ENCODE results near the gene MDH1.
A peak's percentile ranks its signal among the peaks of the same experiment; 100 is the strongest.
"Not testable (repeated sequence)": the region's sequence is repeated elsewhere in the genome, so short reads cannot be mapped to it uniquely, and the experiment has no call there.

Gene MDH1

GRCh38 chr2:63614983-63615945 lies 26.5 kb downstream of the MDH1 start:
- no peak overlapping the region for H3K9ac ChIP-seq (ENCODE audit: low read depth, low read length)
- peaks cover 14% of the 10 kb centered on the region for H3K4me1 ChIP-seq (ENCODE audit: control insufficient read depth, insufficient read depth, low read length)
- no peak overlapping the region for H3K4me3 ChIP-seq (ENCODE audit: low read length)

DNA sequence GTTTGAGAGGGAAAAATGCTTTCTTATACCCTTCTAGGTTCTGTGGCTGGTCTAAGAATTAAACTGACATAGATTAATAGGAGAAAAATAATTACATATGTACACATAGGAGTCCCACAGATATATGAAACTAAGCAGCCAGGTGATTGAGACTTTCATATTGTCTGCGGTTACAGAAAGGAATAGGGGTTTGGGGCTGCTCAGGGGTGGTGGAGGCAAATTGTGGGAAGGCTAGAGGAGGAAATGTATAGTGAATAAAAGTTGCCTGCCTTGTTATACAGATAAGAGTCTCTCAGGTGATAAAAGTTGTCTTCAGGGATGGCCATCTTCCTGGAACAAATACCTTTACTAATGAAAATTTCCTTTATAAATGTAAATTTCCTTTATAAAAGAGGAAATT lies 28.6 kb downstream of the MDH1 start:
- Histone ChIP-seq H3K36me3 (ENCODE audit: insufficient read depth, low read length) (no peaks in the 10 kb centered on the region), H3K9ac (ENCODE audit: low read depth, low read length) (no peak overlapping the region), H3K4me1 (ENCODE audit: control insufficient read depth, insufficient read depth, low read length) (peaks cover 14% of the 10 kb centered on the region)

More at GRCh38 chr2:63614983-63615945, 26.5 kb downstream of the MDH1 start:
- H3K4me2 ChIP-seq (ENCODE audit: low read length): peak overlapping the region; percentile 7
- H3K36me3 ChIP-seq (ENCODE audit: insufficient read depth, low read length): no peaks in the 10 kb centered on the region
- no peaks in the 10 kb centered on the region for H3K27me3 ChIP-seq (ENCODE audit: control insufficient read depth, insufficient read depth, low read length)
- H3K9me3 ChIP-seq (replicated peaks; ENCODE audit: low read length): no peaks in the 10 kb centered on the region

DNA sequence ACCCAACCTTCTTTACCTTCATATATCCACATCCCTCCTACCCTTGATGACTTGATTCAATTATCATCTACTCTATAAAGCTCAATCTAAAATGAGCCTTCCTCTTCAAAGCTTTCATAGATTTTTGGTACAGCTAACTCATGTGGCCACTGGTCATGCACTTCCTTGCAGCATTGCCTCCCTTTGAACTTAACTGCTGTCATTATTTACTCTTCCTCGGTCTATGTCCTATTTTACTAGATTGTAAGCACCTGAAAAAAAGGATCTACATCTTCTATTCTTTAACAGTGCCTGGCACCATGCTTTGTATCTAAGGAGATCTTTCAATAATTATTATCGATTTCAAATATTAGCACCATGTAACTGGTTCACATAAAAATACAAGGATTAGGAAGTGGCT lies 30.6 kb downstream of the MDH1 start:
- Histone ChIP-seq H3K9ac (ENCODE audit: low read depth, low read length) (no peak overlapping the region), H3K4me1 (ENCODE audit: control insufficient read depth, insufficient read depth, low read length) (peaks cover 10% of the 10 kb centered on the region), H3K4me2 (ENCODE audit: low read length) (no peak overlapping the region), H3K36me3 (ENCODE audit: insufficient read depth, low read length) (no peaks in the 10 kb centered on the region), H3K27me3 (ENCODE audit: control insufficient read depth, insufficient read depth, low read length) (peaks cover 3% of the 10 kb centered on the region), H3K4me3 (ENCODE audit: low read length) (no peak overlapping the region), H3K9me3 (replicated peaks; ENCODE audit: low read length) (no peaks in the 10 kb centered on the region)

More for the DNA sequence above, 28.6 kb downstream of the MDH1 start:
- H3K27me3 ChIP-seq (ENCODE audit: control insufficient read depth, insufficient read depth, low read length): peaks cover 3% of the 10 kb centered on the region
- H3K4me2 ChIP-seq (ENCODE audit: low read length): no peak overlapping the region
- no peaks in the 10 kb centered on the region for H3K9me3 ChIP-seq (replicated peaks; ENCODE audit: low read length)
- H3K4me3 ChIP-seq (ENCODE audit: low read length): no peak overlapping the region

DNA sequence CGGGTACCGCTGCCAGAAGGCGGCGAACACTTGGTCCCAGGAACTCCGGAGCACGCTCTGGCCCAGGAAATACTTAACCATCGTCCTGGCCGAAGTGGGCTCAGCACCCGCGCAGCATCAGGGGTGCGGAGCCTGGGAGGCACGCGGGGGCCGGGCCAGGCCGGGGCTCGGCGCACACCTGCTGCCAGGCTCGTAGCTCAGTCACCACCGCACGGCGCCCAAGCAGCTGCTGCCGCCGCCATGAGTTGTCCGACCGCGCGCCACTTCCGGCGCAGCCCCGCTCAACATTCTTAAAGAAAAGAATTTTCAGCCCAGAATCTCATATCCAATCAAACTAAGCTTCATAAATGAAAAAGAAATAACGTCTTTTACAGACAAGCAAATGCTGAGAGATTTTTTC lies 34.0 kb downstream of the MDH1 start:
- H3K9me3 ChIP-seq (replicated peaks; ENCODE audit: low read length): no peaks in the 10 kb centered on the region
- peaks cover 3% of the 10 kb centered on the region for H3K27me3 ChIP-seq (ENCODE audit: control insufficient read depth, insufficient read depth, low read length)
- no peaks in the 10 kb centered on the region for H3K4me1 ChIP-seq (ENCODE audit: control insufficient read depth, insufficient read depth, low read length)
- no peaks in the 10 kb centered on the region for H3K36me3 ChIP-seq (ENCODE audit: insufficient read depth, low read length)
- no peak overlapping the region for H3K4me2 ChIP-seq (ENCODE audit: low read length)
- H3K9ac ChIP-seq (ENCODE audit: low read depth, low read length): no peak overlapping the region
- H3K4me3 ChIP-seq (ENCODE audit: low read length): no peak overlapping the region

DNA sequence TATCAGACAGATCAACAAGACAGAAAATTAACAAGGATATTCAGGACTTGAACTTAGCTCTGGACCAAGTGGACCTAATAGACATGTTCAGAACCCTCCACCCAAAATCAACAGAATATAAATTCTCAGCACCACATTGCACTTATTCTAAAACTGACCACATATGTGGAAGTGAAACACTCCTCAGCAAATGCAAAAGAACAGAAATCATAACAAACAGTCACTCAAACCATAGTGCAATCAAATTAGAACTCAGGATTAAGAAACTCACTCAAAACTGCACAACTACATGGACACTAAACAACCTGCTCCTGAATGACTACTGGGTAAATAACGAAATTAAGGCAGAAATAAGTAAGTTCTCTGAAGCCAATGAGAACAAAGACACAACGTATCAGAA lies 35.0 kb downstream of the MDH1 start:
- H3K9ac ChIP-seq (ENCODE audit: low read depth, low read length); H3K4me3 ChIP-seq (ENCODE audit: low read length); H3K36me3 ChIP-seq (ENCODE audit: insufficient read depth, low read length); H3K27me3 ChIP-seq (ENCODE audit: control insufficient read depth, insufficient read depth, low read length); H3K4me1 ChIP-seq (ENCODE audit: control insufficient read depth, insufficient read depth, low read length); H3K9me3 ChIP-seq (replicated peaks; ENCODE audit: low read length); H3K4me2 ChIP-seq (ENCODE audit: low read length): not testable (repeated sequence)

GRCh38 chr2:63627866-63628265 lies 39.1 kb downstream of the MDH1 start:
- no peak overlapping the region for H3K4me3 ChIP-seq (ENCODE audit: low read length)
- H3K9ac ChIP-seq (ENCODE audit: low read depth, low read length): no peak overlapping the region
- H3K9me3 ChIP-seq (replicated peaks; ENCODE audit: low read length): no peaks in the 10 kb centered on the region
- H3K36me3 ChIP-seq (ENCODE audit: insufficient read depth, low read length): no peaks in the 10 kb centered on the region
- H3K27me3 ChIP-seq (ENCODE audit: control insufficient read depth, insufficient read depth, low read length): no peaks in the 10 kb centered on the region
- no peaks in the 10 kb centered on the region for H3K4me1 ChIP-seq (ENCODE audit: control insufficient read depth, insufficient read depth, low read length)
- H3K4me2 ChIP-seq (ENCODE audit: low read length): no peak overlapping the region

- Histone ChIP-seq H3K9ac (ENCODE audit: low read depth, low read length) (no peak overlapping the region), H3K4me3 (ENCODE audit: low read length) (no peak overlapping the region), H3K4me2 (ENCODE audit: low read length) (no peak overlapping the region), H3K9me3 (replicated peaks; ENCODE audit: low read length) (no peaks in the 10 kb centered on the region), H3K27me3 (ENCODE audit: control insufficient read depth, insufficient read depth, low read length) (no peaks in the 10 kb centered on the region), H3K4me1 (ENCODE audit: control insufficient read depth, insufficient read depth, low read length) (no peaks in the 10 kb centered on the region), H3K36me3 (ENCODE audit: insufficient read depth, low read length) (no peaks in the 10 kb centered on the region)
Observed at GRCh38 chr2:63628403-63628942, 39.7 kb downstream of the MDH1 start.

DNA sequence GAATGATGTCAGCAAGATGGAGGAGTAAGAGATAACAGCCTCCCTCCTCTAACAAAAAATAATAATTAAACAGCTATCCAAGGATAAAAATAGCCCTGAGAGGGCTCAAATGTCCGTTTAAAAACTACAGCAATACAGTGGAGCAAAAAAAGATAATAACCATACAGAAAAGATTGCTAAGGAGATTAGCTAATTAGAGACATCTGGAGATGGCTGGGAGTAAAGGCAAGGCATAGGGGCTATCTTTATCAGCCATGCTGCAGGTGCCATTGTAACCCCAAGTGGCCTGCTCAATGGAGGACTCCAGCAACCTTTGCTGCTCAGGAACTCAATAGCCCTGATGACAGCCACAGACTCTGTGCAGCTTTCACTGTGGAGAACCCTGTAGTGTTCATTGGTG lies 42.7 kb downstream of the MDH1 start:
- H3K27me3 ChIP-seq (ENCODE audit: control insufficient read depth, insufficient read depth, low read length): no peaks in the 10 kb centered on the region
- no peaks in the 10 kb centered on the region for H3K36me3 ChIP-seq (ENCODE audit: insufficient read depth, low read length)
- no peak overlapping the region for H3K4me3 ChIP-seq (ENCODE audit: low read length)
- H3K4me2 ChIP-seq (ENCODE audit: low read length): no peak overlapping the region
- H3K9ac ChIP-seq (ENCODE audit: low read depth, low read length): no peak overlapping the region
- no peaks in the 10 kb centered on the region for H3K4me1 ChIP-seq (ENCODE audit: control insufficient read depth, insufficient read depth, low read length)
- H3K9me3 ChIP-seq (replicated peaks; ENCODE audit: low read length): peaks cover 2% of the 10 kb centered on the region

DNA sequence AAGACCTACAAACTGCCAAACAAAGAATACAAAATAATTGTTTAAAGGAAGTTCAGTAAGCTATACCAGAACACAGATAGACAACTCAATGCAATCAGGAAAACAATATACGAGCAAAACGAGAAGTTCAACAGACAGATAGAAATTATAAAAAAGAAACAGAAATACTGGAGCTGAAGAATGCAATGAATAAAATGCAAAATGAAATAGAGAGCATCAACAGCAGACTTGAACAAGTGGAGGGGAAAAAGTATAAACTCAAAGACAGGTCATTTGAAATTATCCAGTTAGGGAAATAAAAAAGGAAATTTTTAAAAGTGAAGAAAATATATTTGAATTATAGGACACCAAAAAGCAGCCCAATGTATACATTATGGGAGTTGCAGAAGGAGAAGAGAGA lies 43.6 kb downstream of the MDH1 start:
- Histone ChIP-seq H3K4me2 (ENCODE audit: low read length) (no peak overlapping the region), H3K9me3 (replicated peaks; ENCODE audit: low read length) (peaks cover 2% of the 10 kb centered on the region), H3K27me3 (ENCODE audit: control insufficient read depth, insufficient read depth, low read length) (no peaks in the 10 kb centered on the region), H3K9ac (ENCODE audit: low read depth, low read length) (no peak overlapping the region), H3K36me3 (ENCODE audit: insufficient read depth, low read length) (no peaks in the 10 kb centered on the region), H3K4me3 (ENCODE audit: low read length) (no peak overlapping the region), H3K4me1 (ENCODE audit: control insufficient read depth, insufficient read depth, low read length) (no peaks in the 10 kb centered on the region)

GRCh38 chr2:63639344-63639743 lies 50.6 kb downstream of the MDH1 start:
- peaks cover 14% of the 10 kb centered on the region for H3K4me1 ChIP-seq (ENCODE audit: control insufficient read depth, insufficient read depth, low read length)
- no peak overlapping the region for H3K9ac ChIP-seq (ENCODE audit: low read depth, low read length)
- H3K27me3 ChIP-seq (ENCODE audit: control insufficient read depth, insufficient read depth, low read length): no peaks in the 10 kb centered on the region
- no peaks in the 10 kb centered on the region for H3K36me3 ChIP-seq (ENCODE audit: insufficient read depth, low read length)
- H3K4me2 ChIP-seq (ENCODE audit: low read length): no peak overlapping the region
- H3K9me3 ChIP-seq (replicated peaks; ENCODE audit: low read length): peaks cover 2% of the 10 kb centered on the region
- H3K4me3 ChIP-seq (ENCODE audit: low read length): no peak overlapping the region

DNA sequence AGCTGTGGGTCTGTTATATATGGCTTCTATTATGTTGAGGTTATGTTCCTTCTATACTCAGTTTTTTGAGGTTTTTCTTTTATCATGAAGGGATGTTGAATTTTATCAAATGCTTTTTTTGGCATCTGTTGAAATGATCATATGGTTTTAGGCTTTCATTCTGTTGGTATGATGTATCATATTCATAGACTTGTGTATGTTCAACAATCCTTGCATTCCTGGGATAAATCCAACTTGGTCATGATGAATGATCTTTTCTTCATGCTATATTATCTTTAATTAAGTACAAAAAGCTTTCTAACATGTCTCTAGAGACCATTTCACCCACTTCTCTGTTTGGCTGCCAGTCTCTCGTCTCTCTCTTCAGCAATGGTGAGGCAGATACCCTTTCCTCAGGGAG lies 54.2 kb downstream of the MDH1 start:
- no peaks in the 10 kb centered on the region for H3K27me3 ChIP-seq (ENCODE audit: control insufficient read depth, insufficient read depth, low read length)
- H3K9ac ChIP-seq (ENCODE audit: low read depth, low read length): no peak overlapping the region
- no peak overlapping the region for H3K4me3 ChIP-seq (ENCODE audit: low read length)
- no peak overlapping the region for H3K4me2 ChIP-seq (ENCODE audit: low read length)
- H3K36me3 ChIP-seq (ENCODE audit: insufficient read depth, low read length): no peaks in the 10 kb centered on the region
- H3K9me3 ChIP-seq (replicated peaks; ENCODE audit: low read length): no peaks in the 10 kb centered on the region
- peaks cover 14% of the 10 kb centered on the region for H3K4me1 ChIP-seq (ENCODE audit: control insufficient read depth, insufficient read depth, low read length)

GRCh38 chr2:63643486-63643885 lies 54.7 kb downstream of the MDH1 start:
- no peaks in the 10 kb centered on the region for H3K27me3 ChIP-seq (ENCODE audit: control insufficient read depth, insufficient read depth, low read length)
- peaks cover 14% of the 10 kb centered on the region for H3K4me1 ChIP-seq (ENCODE audit: control insufficient read depth, insufficient read depth, low read length)
- no peak overlapping the region for H3K9ac ChIP-seq (ENCODE audit: low read depth, low read length)

More at GRCh38 chr2:63643486-63643885, 54.7 kb downstream of the MDH1 start:
- Histone ChIP-seq H3K4me2 (ENCODE audit: low read length) (no peak overlapping the region), H3K36me3 (ENCODE audit: insufficient read depth, low read length) (no peaks in the 10 kb centered on the region), H3K9me3 (replicated peaks; ENCODE audit: low read length) (no peaks in the 10 kb centered on the region), H3K4me3 (ENCODE audit: low read length) (no peak overlapping the region)
